Measurements from ENCODE around the gene EPHA1. TPM values are rescaled to one million over a fixed set of nuclear protein-coding genes. Genes with fewer than 3 reads are reported as not detected.

The EPHA1 gene
- polyA plus RNA-seq, 1 of the 3 experiments (the other 2 are of a cell fraction) = 0.49 TPM

DNA sequence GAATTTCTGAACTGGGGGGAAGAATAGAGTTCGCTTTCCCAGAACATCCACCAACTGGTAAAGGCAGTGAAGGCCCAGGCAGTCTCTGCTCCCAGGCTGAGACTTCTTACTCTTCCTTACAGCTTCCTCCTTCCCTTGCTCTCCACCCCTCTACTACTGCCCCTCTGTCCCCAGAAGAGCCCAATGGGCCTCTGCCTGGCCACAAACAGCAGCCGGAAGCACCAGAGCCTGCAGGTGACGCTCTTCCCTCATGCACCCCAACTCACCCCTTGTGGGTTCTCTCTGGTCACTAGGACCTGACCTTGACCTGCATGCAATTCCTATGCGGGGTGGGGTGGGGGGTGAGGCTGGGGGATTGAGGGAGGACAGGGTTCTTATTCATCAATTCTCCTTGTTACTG, 62.6 kb downstream of the EPHA1 start (continued):
- TF ChIP-seq IRF3 (IDR thresholded peaks at IDR 0.05; ENCODE audit: low read depth, low read length) (no peak), RXRA (IDR thresholded peaks at IDR 0.05; ENCODE audit: borderline replicate concordance, low read depth) (no peak), FOXJ3 (CRISPR knock-in tag; IDR thresholded peaks at IDR 0.05) (no peak), YY1 (IDR thresholded peaks at IDR 0.05; ENCODE audit: low read depth) (no peak)

DNA sequence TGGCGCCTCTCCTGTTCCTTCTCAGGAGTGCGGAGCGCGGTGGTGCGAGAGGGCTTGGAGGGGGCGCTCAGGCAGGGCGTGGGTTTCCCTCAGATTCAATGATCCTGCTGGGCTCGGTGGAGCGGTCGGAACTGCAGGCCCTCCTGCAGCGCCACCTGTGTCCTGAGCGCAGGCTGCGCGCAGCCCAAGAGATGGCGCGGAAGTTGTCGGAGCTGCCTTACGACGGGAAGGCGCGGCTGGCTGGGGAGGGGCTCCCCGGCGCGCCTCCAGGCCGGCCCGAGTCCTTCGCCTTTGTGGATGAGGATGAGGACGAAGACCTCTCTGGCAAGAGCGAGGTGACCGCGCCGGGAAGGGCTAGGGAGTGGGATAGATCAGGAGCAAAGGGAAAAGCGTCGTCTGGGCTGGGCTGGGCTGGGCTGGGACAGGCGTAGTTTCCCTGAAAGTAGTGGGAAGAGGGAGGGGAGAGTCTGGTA, 63.2 kb downstream of the EPHA1 start:
- Histone ChIP-seq H2AFZ (ENCODE audit: low read depth) (peak overlapping the region; percentile 70; the same call in 1 of the 2 replicates), H4K20me1 (ENCODE audit: insufficient read depth) (no peaks in the 10 kb centered on the region), H3K4me3 (ENCODE audit: low read depth in 2 of 2, low read length in 1 of 2) (peak overlapping the region; percentile 9 to 26; a peak in 2 of 4 replicates), H3K9ac (no peak overlapping the region), H3F3A (replicated peaks; ENCODE audit: insufficient read depth) (no peaks in the 10 kb centered on the region), H3K36me3 (replicated peaks in 1 of 2; ENCODE audit: control insufficient read depth in 1 of 2, insufficient read depth in 2 of 2, low read length in 1 of 2) (no peaks in the 10 kb centered on the region), H3K9me3 (no peaks in the 10 kb centered on the region), H3K4me2 (peak overlapping the region; percentile 53; the same call in 1 of the 2 replicates), H3K79me2 (ENCODE audit: insufficient read depth) (no peaks in the 10 kb centered on the region), H3K4me1 (ENCODE audit: control insufficient read depth in 1 of 2, insufficient read depth in 2 of 2, low read depth in 1 of 2, low read length in 1 of 2) (no peaks in the 10 kb centered on the region; a peak in 1 of 4 replicates), H3K27me3 (ENCODE audit: insufficient read depth) (no peaks in the 10 kb centered on the region), H3K9me2 (no peaks in the 10 kb centered on the region), H3K27ac (ENCODE audit: low read depth in 2 of 2, low read length in 1 of 2) (no peak overlapping the region)
- POLR2A ChIA-PET = interaction anchor here (0.6 kb wide), 1 partner anchor 9 kb away, joined by 3 read pairs; no protein-coding TSS in a partner anchor
- CTCF ChIA-PET = interaction anchor here (0.8 to 1.9 kb wide), 13 partner anchors 9 to 841 kb away, joined by 3 to 10 read pairs (median 4); partner anchors contain the start of gene CLCN1
- peak; percentile 71 for DNase-seq
- WGBS (ENCODE audit: low lambda C conversion rate) = 8% methylated on average over 29 of the region's 35 CpGs
- TF ChIP-seq ELF1 (IDR thresholded peaks at IDR 0.05) (0 out of 2 replicates have a peak, but pooled peaks have one; percentile 37), MAX (IDR thresholded peaks at IDR 0.05; ENCODE audit: low read depth) (peak; percentile 79), RXRA (IDR thresholded peaks at IDR 0.05; ENCODE audit: borderline replicate concordance, low read depth) (no peak), TCF12 (IDR thresholded peaks at IDR 0.05) (no peak), CTCF (IDR thresholded peaks at IDR 0.05) (peak; percentile 61), RAD21 (IDR thresholded peaks at IDR 0.05; ENCODE audit: low read length) (peak; percentile 47)

GRCh38 chr7:143343596-143343995, 65.1 kb downstream of the EPHA1 start:
- no peaks in the 10 kb centered on the region for H3K79me2 ChIP-seq (ENCODE audit: insufficient read depth)
- no peak overlapping the region for H2AFZ ChIP-seq (ENCODE audit: low read depth)
- no peaks in the 10 kb centered on the region for H3F3A ChIP-seq (replicated peaks; ENCODE audit: insufficient read depth)
- no peak overlapping the region for H3K27ac ChIP-seq (ENCODE audit: low read depth in 2 of 2, low read length in 1 of 2)
- H3K4me1 ChIP-seq (ENCODE audit: control insufficient read depth in 1 of 2, insufficient read depth in 2 of 2, low read depth in 1 of 2, low read length in 1 of 2) = no peaks in the 10 kb centered on the region; a peak in 1 of 4 replicates
- no peak for DNase-seq
- H3K9me3 ChIP-seq = no peaks in the 10 kb centered on the region
- no peak overlapping the region for H3K4me3 ChIP-seq (ENCODE audit: low read depth in 2 of 2, low read length in 1 of 2)
- POLR2A ChIA-PET = no interaction called here
- no peak overlapping the region for H3K4me2 ChIP-seq
- CTCF ChIA-PET = no interaction called here
- WGBS (ENCODE audit: low lambda C conversion rate) = 65% methylated on average over 3 of the region's 3 CpGs
- no peaks in the 10 kb centered on the region; the same call in 1 of the 2 replicates for H3K27me3 ChIP-seq (ENCODE audit: insufficient read depth)
- no peaks in the 10 kb centered on the region for H4K20me1 ChIP-seq (ENCODE audit: insufficient read depth)
- no peaks in the 10 kb centered on the region for H3K36me3 ChIP-seq (replicated peaks in 1 of 2; ENCODE audit: control insufficient read depth in 1 of 2, insufficient read depth in 2 of 2, low read length in 1 of 2)
- H3K9ac ChIP-seq = no peak overlapping the region
- no peaks in the 10 kb centered on the region for H3K9me2 ChIP-seq
- TF ChIP-seq MAX (IDR thresholded peaks at IDR 0.05; ENCODE audit: low read depth) (no peak), POLR2AphosphoS5 (IDR thresholded peaks at IDR 0.05; ENCODE audit: low read depth, low read length) (no peak), TCF12 (IDR thresholded peaks at IDR 0.05) (no peak), RCOR1 (IDR thresholded peaks at IDR 0.05; ENCODE audit: low read length) (no peak), CHD2 (IDR thresholded peaks at IDR 0.05; ENCODE audit: low read length, partially characterized antibody) (no peak), EP300 (IDR thresholded peaks at IDR 0.05; ENCODE audit: borderline replicate concordance in 1 of 2, low read depth in 1 of 2, low read length in 1 of 2) (no peak), USF2 (IDR thresholded peaks at IDR 0.05; ENCODE audit: borderline replicate concordance, low read depth, low read length) (no peak), NRF1 (IDR thresholded peaks at IDR 0.05; ENCODE audit: low read depth, low read length) (no peak), FOXM1 (IDR thresholded peaks at IDR 0.05; ENCODE audit: low read depth) (no peak)
- TF ChIP-seq, protein P1, sequence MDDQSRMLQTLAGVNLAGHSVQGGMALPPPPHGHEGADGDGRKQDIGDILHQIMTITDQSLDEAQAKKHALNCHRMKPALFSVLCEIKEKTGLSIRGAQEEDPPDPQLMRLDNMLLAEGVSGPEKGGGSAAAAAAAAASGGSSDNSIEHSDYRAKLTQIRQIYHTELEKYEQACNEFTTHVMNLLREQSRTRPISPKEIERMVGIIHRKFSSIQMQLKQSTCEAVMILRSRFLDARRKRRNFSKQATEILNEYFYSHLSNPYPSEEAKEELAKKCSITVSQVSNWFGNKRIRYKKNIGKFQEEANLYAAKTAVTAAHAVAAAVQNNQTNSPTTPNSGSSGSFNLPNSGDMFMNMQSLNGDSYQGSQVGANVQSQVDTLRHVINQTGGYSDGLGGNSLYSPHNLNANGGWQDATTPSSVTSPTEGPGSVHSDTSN (IDR thresholded peaks at IDR 0.05) = no peak
- TF ChIP-seq, protein P2, sequence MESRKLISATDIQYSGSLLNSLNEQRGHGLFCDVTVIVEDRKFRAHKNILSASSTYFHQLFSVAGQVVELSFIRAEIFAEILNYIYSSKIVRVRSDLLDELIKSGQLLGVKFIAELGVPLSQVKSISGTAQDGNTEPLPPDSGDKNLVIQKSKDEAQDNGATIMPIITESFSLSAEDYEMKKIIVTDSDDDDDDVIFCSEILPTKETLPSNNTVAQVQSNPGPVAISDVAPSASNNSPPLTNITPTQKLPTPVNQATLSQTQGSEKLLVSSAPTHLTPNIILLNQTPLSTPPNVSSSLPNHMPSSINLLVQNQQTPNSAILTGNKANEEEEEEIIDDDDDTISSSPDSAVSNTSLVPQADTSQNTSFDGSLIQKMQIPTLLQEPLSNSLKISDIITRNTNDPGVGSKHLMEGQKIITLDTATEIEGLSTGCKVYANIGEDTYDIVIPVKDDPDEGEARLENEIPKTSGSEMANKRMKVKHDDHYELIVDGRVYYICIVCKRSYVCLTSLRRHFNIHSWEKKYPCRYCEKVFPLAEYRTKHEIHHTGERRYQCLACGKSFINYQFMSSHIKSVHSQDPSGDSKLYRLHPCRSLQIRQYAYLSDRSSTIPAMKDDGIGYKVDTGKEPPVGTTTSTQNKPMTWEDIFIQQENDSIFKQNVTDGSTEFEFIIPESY (IDR thresholded peaks at IDR 0.05; ENCODE audit: borderline replicate concordance, low read depth) = no peak
